ENCODE results near the gene HEXA. TPM values are rescaled to one million over a fixed set of nuclear protein-coding genes. Genes with fewer than 3 reads are reported as not detected.
"Not testable (repeated sequence)": the region's sequence is repeated elsewhere in the genome, so short reads cannot be mapped to it uniquely, and the experiment has no call there.

HEXA gene
- total and polyA plus RNA-seq, 2 of the 8 experiments (the other 6 are each of a cell fraction or from before 2014, with no cell fraction given), result 52.5 to 73.7 TPM

DNA sequence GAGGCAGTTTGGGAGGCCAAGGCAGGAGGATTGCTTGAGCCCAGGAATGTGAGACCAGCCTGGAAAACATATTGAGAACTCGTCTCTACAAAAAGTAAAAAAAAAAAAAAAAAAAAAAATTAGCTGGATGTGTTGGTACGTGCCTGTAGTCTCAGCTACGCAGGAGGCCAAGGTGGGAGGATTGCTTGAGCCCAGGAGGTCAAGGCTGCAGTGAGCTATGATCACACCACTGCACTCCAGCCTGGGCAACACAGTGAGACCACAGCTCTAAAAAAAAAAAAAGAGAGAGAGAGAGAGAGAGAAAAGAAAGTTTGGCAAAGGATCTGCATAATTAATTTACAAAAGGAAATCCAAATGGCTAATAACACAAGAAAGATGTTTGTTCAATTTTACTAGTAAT is 44.0 kb upstream of the HEXA start:
- H3K56ac ChIP-seq (replicated peaks; ENCODE audit: insufficient read length, low read depth, low read length); POLR2A ChIA-PET (ENCODE audit: partially characterized antibody); H3K36me3 ChIP-seq (ENCODE audit: control insufficient read depth in 2 of 4, insufficient read depth in 4 of 4, low read length in 3 of 4); H3K27me3 ChIP-seq (replicated peaks in 1 of 4; ENCODE audit: control insufficient read depth in 3 of 4, extremely low read depth in 1 of 4, insufficient read depth in 3 of 4, low read length in 3 of 4); H3K9me3 ChIP-seq (ENCODE audit: insufficient read depth in 2 of 2, low read depth in 1 of 2, low read length in 1 of 2); H2AFZ ChIP-seq (ENCODE audit: low read length); H3K4me2 ChIP-seq (ENCODE audit: insufficient read depth in 1 of 2, low read depth in 2 of 2, low read length in 2 of 2); H3K79me2 ChIP-seq (ENCODE audit: control insufficient read depth in 1 of 2, insufficient read depth in 2 of 2, low read length in 2 of 2); H4K8ac ChIP-seq (ENCODE audit: extremely low read depth, insufficient read depth, low read length); H2AK5ac ChIP-seq (ENCODE audit: low read depth, low read length); H3K27ac ChIP-seq (ENCODE audit: low read depth, low read length); H3K79me1 ChIP-seq (ENCODE audit: low read depth, low read length); H3K4ac ChIP-seq (replicated peaks; ENCODE audit: insufficient read length, low read depth, low read length); H3K23ac ChIP-seq (ENCODE audit: insufficient read length); H2BK15ac ChIP-seq (ENCODE audit: low read length); FAIRE-seq; H4K20me1 ChIP-seq (replicated peaks in 1 of 2; ENCODE audit: control insufficient read depth in 1 of 2, insufficient read depth in 2 of 2, low read length in 2 of 2); H2BK20ac ChIP-seq (ENCODE audit: low read length); H3K18ac ChIP-seq (ENCODE audit: extremely low read depth, low read length); H4K91ac ChIP-seq (replicated peaks; ENCODE audit: insufficient read length, low read length); DNase-seq (ENCODE audit: low read depth in 1 of 2, low spot score in 2 of 2); H3K4me1 ChIP-seq (replicated peaks in 1 of 4; ENCODE audit: control insufficient read depth in 3 of 4, insufficient read depth in 4 of 4, low read length in 3 of 4); H3K23me2 ChIP-seq (ENCODE audit: low read depth, low read length); H2BK5ac ChIP-seq (ENCODE audit: low read depth, low read length); H3K9ac ChIP-seq (replicated peaks in 1 of 4; ENCODE audit: extremely low read depth in 1 of 4, low read depth in 3 of 4, low read length in 3 of 4); H2BK120ac ChIP-seq (replicated peaks; ENCODE audit: low read depth, low read length); H4K5ac ChIP-seq (ENCODE audit: insufficient read length, low read depth, low read length); H2BK12ac ChIP-seq (ENCODE audit: low read depth, low read length); H3K4me3 ChIP-seq (ENCODE audit: extremely low read depth in 1 of 4, insufficient read depth in 2 of 4, low read depth in 3 of 4, low read length in 4 of 4); H3K14ac ChIP-seq (ENCODE audit: insufficient read length): not testable (repeated sequence)
- no CpG with 5 or more reads among the region's 3 CpGs for WGBS, 2 experiments (ENCODE audit: extremely low coverage in 1 of 2, insufficient coverage in 1 of 2, insufficient read length in 1 of 2, insufficient replicate concordance in 2 of 2, low coverage in 1 of 2, low lambda C conversion rate in 2 of 2, missing lambda C conversion rate in 1 of 2)
- CTCF ChIA-PET (ENCODE audit: partially characterized antibody), result interaction anchor here (0.6 kb wide), 1 partner anchor 20 kb away, joined by 3 read pairs; no protein-coding TSS in a partner anchor
